HCT116 (cell line): Measurements from ENCODE around the gene TMEM242. TPM values are rescaled to one million over a fixed set of nuclear protein-coding genes. Genes with fewer than 3 reads are reported as not detected.

Source experiments
- ATAC-seq: fragments of 200-7000 bp; cut with Tn5 transposase; 2 replicates; pipeline ENCODE4 v1.9.1; 2020; ENCODE audit warnings: mild to moderate bottlenecking, moderate library complexity
- BruUV-seq: library from RNA; stranded (reverse); fragments of 400-500 nt; replicated peaks from 2 replicates; lab custom pipeline; 2021; lab: Mats Ljungman, UMichigan
- CTCF ChIA-PET: fragments of 300-600 bp; sonication (Branson Sonifier 250); formaldehyde crosslinking; loops from one replicate; lab custom pipeline; 2021; ENCODE audit warnings: antibody characterized with exemption; lab: Charles Lee
- POLR2A ChIA-PET: fragments of 300-600, 350-600 bp; sonication (Branson Sonifier 250); formaldehyde crosslinking; loops from one replicate; lab custom pipeline; 2021; ENCODE audit warnings: antibody characterized with exemption; lab: Charles Lee
- RAD21 ChIA-PET, 2 experiments: fragments of 300-600 bp; sonication (Branson Sonifier 250); formaldehyde crosslinking; loops; one replicate each; lab custom pipeline; 2023; ENCODE audit warnings: low total read pairs in 2 of 2; ENCODE audit not compliant: uncharacterized antibody in 2 of 2, unreplicated experiment in 2 of 2, low non-redundant PET in 1 of 2; lab: Charles Lee
- DNase-seq: peaks from one replicate; pipeline ENCODE4 v3.0.0-alpha.2; 2010; ENCODE audit warnings: low read depth, low spot score
- H2AFZ ChIP-seq: fragments of 200-600 bp; shearing (Covaris generic), sonication (generic); 2 replicates; pipeline ENCODE4 v1.6.1; 2017; ENCODE audit warnings: low read depth, mixed run types, mixed read lengths, antibody characterized with exemption, low read length; ENCODE audit not compliant: poor library complexity, severe bottlenecking
- H3K27ac ChIP-seq: 2 replicates; pipeline ENCODE4 v1.5.1; 2012; ENCODE audit warnings: low read depth, low read length
- H3K27me3 ChIP-seq: fragments of 200-600 bp; sonication (generic); 2 replicates; pipeline ENCODE4 v1.6.1; 2016; ENCODE audit warnings: mixed run types, low read length, mixed read lengths; ENCODE audit not compliant: insufficient read depth
- H3K36me3 ChIP-seq, 2 experiments: fragments of 200-500 bp in 1 of 2; fragments of 200-600 bp in 1 of 2; sonication (Bioruptor generic) in 1 of 2; sonication (generic) in 1 of 2; 2 replicates each; pipeline versions ENCODE4 v1.5.1 to v1.6.1; 2014 to 2016; ENCODE audit warnings: low read length in 2 of 2, inconsistent platforms in 1 of 2, mixed read lengths in 1 of 2, mixed run types in 1 of 2; ENCODE audit not compliant: insufficient read depth in 2 of 2, control insufficient read depth in 1 of 2
- H3K4me1 ChIP-seq, 2 experiments: fragments of 200-600 bp in 1 of 2; sonication (generic) in 1 of 2; 2 replicates each; pipeline versions ENCODE4 v1.5.1 to v1.6.1; 2012 to 2017; ENCODE audit warnings: low read length in 2 of 2, inconsistent platforms in 1 of 2, mild to moderate bottlenecking in 1 of 2, mixed read lengths in 1 of 2, mixed run types in 1 of 2, moderate library complexity in 1 of 2; ENCODE audit not compliant: insufficient read depth in 2 of 2, control insufficient read depth in 1 of 2
- H3K4me2 ChIP-seq: fragments of 200-600 bp; sonication (generic); 2 replicates; pipeline ENCODE4 v1.6.1; 2017; ENCODE audit warnings: mixed run types, low read length, mixed read lengths
- H3K4me3 ChIP-seq, 2 experiments: fragments of 200-600 bp in 1 of 2; sonication (generic) in 1 of 2; replicated peaks in 1 of 2; 2 replicates each; pipeline ENCODE4 v1.5.1; 2011 to 2016; ENCODE audit warnings: low read length in 2 of 2, control low read depth in 1 of 2, low read depth in 1 of 2, mild to moderate bottlenecking in 1 of 2, mixed read lengths in 1 of 2, mixed run types in 1 of 2
- H3K79me2 ChIP-seq: fragments of 200-600 bp; sonication (generic); 2 replicates; pipeline ENCODE4 v1.6.1; 2017; ENCODE audit warnings: mild to moderate bottlenecking, mixed run types, low read length, moderate library complexity, mixed read lengths; ENCODE audit not compliant: insufficient read depth
- H3K9ac ChIP-seq: fragments of 200-600 bp; sonication (generic); 2 replicates; pipeline ENCODE4 v1.6.1; 2016; ENCODE audit warnings: low read length, mixed read lengths
- H3K9me2 ChIP-seq: fragments of 200-600 bp; sonication (generic), shearing (Covaris generic); 2 replicates; pipeline ENCODE4 v1.6.1; 2017; ENCODE audit warnings: mixed run types, mild to moderate bottlenecking, moderate library complexity; ENCODE audit not compliant: insufficient read depth
- H3K9me3 ChIP-seq, 2 experiments: fragments of 200-500 bp in 1 of 2; fragments of 200-600 bp in 1 of 2; sonication (Bioruptor generic) in 1 of 2; sonication (generic) in 1 of 2; 2 replicates each; pipeline ENCODE4 v1.6.1; 2014 to 2017; ENCODE audit warnings: low read length in 2 of 2, mixed read lengths in 2 of 2, inconsistent platforms in 1 of 2, low read depth in 1 of 2, mild to moderate bottlenecking in 1 of 2, mixed run types in 1 of 2, moderate library complexity in 1 of 2; ENCODE audit not compliant: control insufficient read depth in 1 of 2, insufficient read depth in 1 of 2
- H4K20me1 ChIP-seq: fragments of 200-600 bp; sonication (generic), shearing (Covaris generic); 2 replicates; pipeline ENCODE4 v1.6.1; 2017; ENCODE audit warnings: mixed run types, mild to moderate bottlenecking, moderate library complexity; ENCODE audit not compliant: insufficient read depth
- ATF3 ChIP-seq: IDR thresholded peaks from 2 replicates; pipeline ENCODE4 v1.6.1; 2012
- CBX3 ChIP-seq: IDR thresholded peaks from 2 replicates; pipeline ENCODE4 v1.6.1; 2012; ENCODE audit warnings: low read depth
- CEBPB ChIP-seq: IDR thresholded peaks from 2 replicates; pipeline ENCODE4 v1.6.1; 2012; ENCODE audit warnings: low read depth
- EGR1 ChIP-seq: IDR thresholded peaks from 2 replicates; pipeline ENCODE4 v1.6.1; 2012; ENCODE audit warnings: low read depth
- ELF1 ChIP-seq: IDR thresholded peaks from 2 replicates; pipeline ENCODE4 v1.6.1; 2012; ENCODE audit warnings: low read depth, borderline replicate concordance
- EZH2 ChIP-seq: fragments of 200-600 bp; sonication (generic); IDR thresholded peaks from 2 replicates; pipeline ENCODE4 v1.6.1; 2017; ENCODE audit warnings: antibody characterized with exemption, mixed run types
- EZH2phosphoT487 ChIP-seq: fragments of 200-600 bp; IDR thresholded peaks from 2 replicates; pipeline ENCODE4 v1.6.1; 2018; ENCODE audit warnings: antibody characterized with exemption, borderline replicate concordance
- JUND ChIP-seq: IDR thresholded peaks from 2 replicates; pipeline ENCODE4 v1.6.1; 2012
- POLR2AphosphoS5 ChIP-seq: IDR thresholded peaks from 2 replicates; pipeline ENCODE4 v1.6.1; 2011; ENCODE audit warnings: mild to moderate bottlenecking, low read depth, low read length, moderate library complexity
- RAD21 ChIP-seq: IDR thresholded peaks from 2 replicates; pipeline ENCODE4 v1.6.1; 2012; ENCODE audit warnings: low read depth, mild to moderate bottlenecking
- SRF ChIP-seq: IDR thresholded peaks from 2 replicates; pipeline ENCODE4 v1.6.1; 2012; ENCODE audit warnings: low read depth
- YY1 ChIP-seq: IDR thresholded peaks from 2 replicates; pipeline ENCODE4 v1.6.1; 2011; ENCODE audit warnings: low read length, low read depth, moderate library complexity, mild to moderate bottlenecking; ENCODE audit not compliant: insufficient replicate concordance; ENCODE audit errors: extremely low read depth
- ZBTB33 ChIP-seq: IDR thresholded peaks from 2 replicates; pipeline ENCODE4 v1.6.1; 2011; ENCODE audit warnings: mild to moderate bottlenecking, low read length, moderate library complexity; ENCODE audit not compliant: insufficient replicate concordance; ENCODE audit errors: extremely low read depth
- ZFX ChIP-seq: fragments of 450-650 bp; IDR thresholded peaks from 2 replicates; pipeline ENCODE4 v1.6.1; 2017
- ZNF274 ChIP-seq: fragments of 200-500 bp; sonication (Bioruptor generic); IDR thresholded peaks from 2 replicates; pipeline ENCODE4 v1.6.1; 2014; ENCODE audit warnings: mild to moderate bottlenecking, low read depth, low read length, inconsistent platforms
- intact Hi-C: fragments of 100-400 bp; cut with micrococcal nuclease; formaldehyde crosslinking; loops from 2 replicates; pipeline ENCODE4 v1.10.0; 2022
- total RNA-seq: library from RNA; stranded (reverse); gene quantifications from one replicate; pipeline ENCODE4 v1.2.1, GENCODE V29; 2021; ENCODE audit not compliant: unreplicated experiment

Gene TMEM242
- total RNA-seq, 1 experiment from 2014 or later = 11.6 TPM

- H3K27me3 ChIP-seq = no peaks in the 10 kb centered on the region
- H3K9me2 ChIP-seq = no peaks in the 10 kb centered on the region
- ChIA-PET CTCF (no interaction called here), POLR2A (no interaction called here), RAD21 (no interaction called here)
- H3K79me2 ChIP-seq = no peaks in the 10 kb centered on the region
- intact Hi-C loops = no loop called here
- H4K20me1 ChIP-seq = no peaks in the 10 kb centered on the region
- DNase-seq (no peak), ATAC-seq (no peak)
- H3K27ac ChIP-seq = no peak overlapping the region
- H3K4me2 ChIP-seq = no peak overlapping the region
- no peak overlapping the region for H2AFZ ChIP-seq
- no TSS peak for BruUV-seq
- H3K9ac ChIP-seq = no peak overlapping the region
- TF ChIP-seq JUND (no peak), CEBPB (no peak), ELF1 (no peak), YY1 (no peak), EZH2phosphoT487 (no peak), POLR2AphosphoS5 (no peak), SRF (no peak), EZH2 (no peak), EGR1 (no peak), CBX3 (no peak), RAD21 (no peak), ATF3 (no peak), ZFX (no peak), ZNF274 (no peak)
- no peak overlapping the region for H3K4me3 ChIP-seq
- H3K9me3 ChIP-seq = no peaks in the 10 kb centered on the region
- H3K36me3 ChIP-seq = no peaks in the 10 kb centered on the region; a peak in 1 of 4 replicates
- peaks cover 0 to 13% of the 10 kb centered on the region in 2 experiments; a peak in 1 of 4 replicates for H3K4me1 ChIP-seq
Measured at GRCh38 chr6:157302736-157303135, 20.6 kb downstream of the TMEM242 start.

- intact Hi-C loops = no loop called here
- Histone ChIP-seq H3K9me2 (no peaks in the 10 kb centered on the region), H3K36me3 (no peaks in the 10 kb centered on the region; a peak in 1 of 4 replicates), H2AFZ (no peak overlapping the region), H3K79me2 (no peaks in the 10 kb centered on the region), H3K4me3 (no peak overlapping the region), H3K27ac (no peak overlapping the region), H3K27me3 (no peaks in the 10 kb centered on the region), H3K9me3 (no peaks in the 10 kb centered on the region), H4K20me1 (no peaks in the 10 kb centered on the region), H3K9ac (no peak overlapping the region), H3K4me2 (no peak overlapping the region), H3K4me1 (peaks cover 0 to 10% of the 10 kb centered on the region in 2 experiments; a peak in 1 of 4 replicates)
- DNase-seq = no peak
- ATAC-seq = no peak
- TF ChIP-seq SRF (no peak), ZBTB33 (no peak), CBX3 (no peak)
- RAD21 ChIA-PET = no interaction called here
- POLR2A ChIA-PET = no interaction called here
- no TSS peak for BruUV-seq
- CTCF ChIA-PET = interaction anchor here (0.6 to 0.7 kb wide), 2 partner anchors 34 to 1499 kb away, joined by 3 read pairs; no protein-coding TSS in a partner anchor
Measured at GRCh38 chr6:157300436-157300835, 22.9 kb downstream of the TMEM242 start.
